Ureter (tissue), 1 donor: Measurements from ENCODE around the gene NAP1L4. TPM values are rescaled to one million over a fixed set of nuclear protein-coding genes. Genes with fewer than 3 reads are reported as not detected.

ENCODE experiments used
- DNase-seq: peaks from one replicate; pipeline ENCODE4 v3.0.0-alpha.2; 2020; ENCODE audit warnings: low spot score
- total RNA-seq: library from RNA; stranded (reverse); gene quantifications from one replicate; pipeline ENCODE4 v1.2.4, GENCODE V29; 2023
- donor health status: DM: yes; HTN: yes; CAD: no.

Gene NAP1L4
- 189 TPM for total RNA-seq

DNA sequence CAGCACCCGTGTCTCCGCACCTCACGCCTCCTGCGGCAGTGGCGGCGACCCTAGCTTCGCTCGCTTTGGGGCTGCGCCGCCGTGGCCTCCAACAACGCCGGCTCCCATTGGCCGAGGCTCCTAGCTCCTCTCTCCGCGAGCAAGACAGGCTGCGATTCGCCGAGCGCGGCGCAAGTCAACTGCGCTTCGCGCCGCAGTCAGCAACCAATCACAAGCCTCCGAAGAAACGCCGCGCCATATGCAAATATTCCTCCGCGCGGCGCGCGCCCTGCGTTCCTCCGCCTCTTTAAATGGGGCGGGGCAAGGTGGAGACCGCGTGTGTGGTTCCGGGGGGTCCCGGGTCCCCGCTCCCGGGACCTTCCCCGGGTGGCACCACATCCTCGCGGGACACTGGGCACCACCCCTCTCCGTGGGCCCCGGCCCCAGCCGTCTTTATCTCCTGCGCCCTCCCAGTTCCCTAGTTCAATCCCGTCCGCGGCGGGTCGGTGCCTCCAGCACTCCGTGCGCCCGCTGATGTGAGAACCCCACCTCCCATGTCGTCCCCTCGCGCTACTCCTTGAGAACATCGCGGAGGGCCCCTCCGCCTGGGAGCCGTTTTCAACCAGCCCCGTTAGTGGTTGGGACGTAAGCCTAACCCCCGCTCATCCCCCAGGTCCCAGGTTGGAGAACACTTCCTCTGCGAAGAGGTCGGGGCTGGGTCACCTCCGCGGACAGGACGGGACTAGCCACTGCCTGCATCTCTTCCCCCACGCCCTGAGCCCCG lies at the start of gene NAP1L4:
Gene NAP1L4 (minus strand): TSS at position 96 of the 763 bp plus-strand sequence. CDS start 13,109 bp downstream, outside the sequence.
- DNase-seq = peak; percentile 97

DNA sequence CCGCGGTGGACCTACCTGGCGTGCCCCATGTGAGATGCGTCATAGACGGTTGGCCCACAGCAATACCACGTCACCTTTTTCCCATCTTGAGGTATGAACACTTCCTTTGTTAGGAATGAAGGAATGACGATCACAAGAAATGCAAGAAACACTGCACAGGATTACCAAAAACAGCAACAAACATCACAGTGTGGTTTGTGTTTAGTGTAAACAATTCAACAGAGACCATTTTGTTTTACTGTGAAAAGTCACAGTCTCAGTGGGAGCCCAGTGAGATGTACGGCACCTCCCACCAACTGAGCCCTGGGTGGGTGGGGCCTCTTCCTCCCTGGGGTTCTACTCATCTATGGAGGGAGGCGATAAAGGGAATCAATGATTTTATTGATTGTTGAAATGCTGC lies 48.8 kb upstream of the NAP1L4 start:
- DNase-seq = no peak

- no peak for DNase-seq
Measured at GRCh38 chr11:3037945-3038271, 45.8 kb upstream of the NAP1L4 start.

DNA sequence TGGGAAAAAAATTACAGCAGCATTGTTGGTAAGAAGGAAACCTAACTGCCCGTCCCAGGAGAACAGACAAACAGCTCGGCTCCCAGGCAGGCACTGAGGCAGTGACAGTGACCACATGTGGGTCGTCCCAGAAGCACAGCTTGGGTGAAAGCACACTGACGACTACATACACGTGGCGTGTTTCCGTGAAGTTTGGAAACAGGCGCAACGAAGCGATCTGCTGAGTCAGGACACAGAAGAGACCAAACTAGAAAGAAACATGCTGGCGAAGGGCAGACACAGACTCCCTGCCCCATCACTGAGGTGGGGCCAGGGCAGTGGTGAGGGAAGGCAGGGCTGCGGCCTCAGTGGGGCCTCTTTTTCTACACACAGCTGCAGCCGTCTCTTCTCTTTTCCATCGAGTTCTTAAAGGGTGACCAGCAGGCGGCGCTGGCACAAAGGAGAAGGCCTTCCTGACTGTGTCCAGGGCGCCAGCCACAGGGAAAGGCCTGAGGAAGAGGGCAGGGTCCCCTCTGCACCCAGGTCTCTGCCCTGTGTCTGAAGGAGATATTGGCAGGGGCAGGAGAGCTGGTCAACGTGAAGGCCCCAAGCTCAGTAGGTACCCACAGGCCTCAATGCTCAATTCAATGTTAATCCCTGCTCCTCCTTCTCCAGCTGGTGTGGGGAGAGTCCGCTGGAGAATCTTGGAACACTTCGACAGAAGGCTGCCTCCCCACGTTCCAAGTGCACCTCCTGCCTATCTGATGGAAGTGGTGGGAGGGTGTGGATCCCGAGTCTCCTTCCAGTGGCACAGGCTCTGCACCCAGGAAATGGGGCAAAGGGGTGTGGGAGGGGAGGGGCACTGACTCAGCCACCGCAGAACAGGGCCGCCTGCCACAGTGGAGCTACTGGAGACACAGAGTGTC lies 45.2 kb upstream of the NAP1L4 start:
- DNase-seq = peak; percentile 78

DNA sequence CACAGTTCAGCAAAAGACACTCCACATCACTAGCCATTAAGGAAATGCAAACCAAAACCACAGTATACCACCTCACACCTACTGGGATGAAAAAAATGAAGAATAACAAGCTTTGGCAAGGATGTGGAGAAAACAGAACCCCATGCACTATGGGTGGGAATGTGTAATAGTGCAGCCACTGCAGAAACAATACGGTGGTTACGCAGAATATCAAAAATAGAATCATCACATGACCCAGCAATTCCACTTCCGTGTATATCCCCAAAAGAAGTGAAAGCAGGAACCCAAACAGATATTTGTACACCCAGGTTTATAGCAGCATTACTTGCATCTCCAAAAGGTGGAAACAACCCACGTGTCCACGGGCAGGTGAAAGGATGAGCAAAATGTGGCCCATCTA lies 44.3 kb upstream of the NAP1L4 start:
- no peak for DNase-seq

- no peak for DNase-seq
Measured at GRCh38 chr11:3035333-3035732, 43.2 kb upstream of the NAP1L4 start.

- no peak for DNase-seq
Measured at GRCh38 chr11:3030289-3031070, 38.4 kb upstream of the NAP1L4 start.

DNA sequence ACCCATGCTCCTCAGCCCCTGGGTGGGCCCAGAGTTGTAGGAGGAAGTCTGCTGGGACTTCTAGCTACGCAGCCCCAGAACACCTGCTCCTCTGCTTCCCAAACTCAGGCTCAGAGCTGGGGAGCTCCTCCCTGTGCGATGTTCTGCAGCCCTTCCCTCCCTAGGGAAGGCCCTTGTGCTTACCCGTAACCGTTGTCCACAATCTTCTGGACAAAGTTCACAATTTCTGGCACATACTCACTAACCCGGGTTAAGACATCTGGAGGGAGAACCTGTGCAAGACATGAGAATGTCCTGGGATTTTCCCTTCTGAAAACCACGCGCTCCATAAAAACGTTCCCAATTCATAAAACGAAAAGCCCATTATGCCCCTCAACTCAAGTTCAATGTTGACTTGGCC lies 36.7 kb upstream of the NAP1L4 start:
- DNase-seq = no peak

- no peak for DNase-seq
Measured at GRCh38 chr11:3026803-3027202, 34.7 kb upstream of the NAP1L4 start.

DNA sequence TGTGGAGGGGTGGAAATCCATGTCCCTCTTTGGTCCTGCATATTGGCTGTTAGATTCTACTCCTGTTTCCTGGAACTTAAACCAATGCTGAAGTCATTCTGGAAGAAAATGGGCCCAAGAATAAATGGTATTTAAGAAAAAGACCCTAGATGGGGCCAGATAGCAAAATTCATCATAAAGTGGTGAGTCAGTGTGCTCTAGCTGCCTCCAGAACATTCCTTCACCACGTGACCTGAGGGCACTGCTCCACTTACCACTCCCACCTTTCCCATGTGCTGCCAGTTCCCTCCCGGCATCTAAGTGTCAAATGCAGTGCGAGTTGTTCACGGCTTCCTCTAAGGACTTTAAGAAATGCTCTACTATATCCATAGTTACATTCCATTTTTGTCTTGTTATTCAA lies 30.9 kb upstream of the NAP1L4 start:
- DNase-seq = no peak

DNA sequence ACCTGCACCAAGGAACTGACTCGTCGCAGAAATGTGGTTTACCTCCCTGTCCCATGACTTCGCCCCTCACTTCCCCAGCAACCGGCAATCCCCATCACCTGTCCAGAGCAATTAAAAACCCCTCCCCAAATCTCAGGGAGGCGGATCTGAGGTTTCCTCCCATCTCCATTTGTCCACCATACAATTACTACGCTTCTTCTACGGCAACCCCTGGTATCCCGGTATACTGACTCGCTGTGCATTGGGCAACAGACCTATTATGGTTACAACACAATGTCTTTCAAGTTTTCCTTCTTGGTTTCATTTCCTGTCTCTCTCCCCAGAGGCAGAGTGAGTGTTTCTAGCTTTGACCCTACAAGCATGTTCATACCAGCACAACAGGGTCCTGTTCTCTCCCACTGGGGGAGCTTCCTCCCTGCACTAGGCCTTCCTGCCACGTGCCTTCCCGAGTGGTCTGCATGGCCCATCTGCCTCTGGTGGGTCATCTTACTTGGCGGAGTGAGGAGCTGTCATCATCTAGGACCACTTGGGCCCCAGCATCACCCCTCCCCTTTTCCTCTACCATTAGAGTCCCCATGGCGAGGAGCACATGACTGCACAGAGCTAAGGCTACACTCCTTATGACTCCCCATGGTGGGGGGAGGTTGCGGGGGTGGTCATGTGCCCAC lies 30.3 kb upstream of the NAP1L4 start:
- DNase-seq = no peak

DNA sequence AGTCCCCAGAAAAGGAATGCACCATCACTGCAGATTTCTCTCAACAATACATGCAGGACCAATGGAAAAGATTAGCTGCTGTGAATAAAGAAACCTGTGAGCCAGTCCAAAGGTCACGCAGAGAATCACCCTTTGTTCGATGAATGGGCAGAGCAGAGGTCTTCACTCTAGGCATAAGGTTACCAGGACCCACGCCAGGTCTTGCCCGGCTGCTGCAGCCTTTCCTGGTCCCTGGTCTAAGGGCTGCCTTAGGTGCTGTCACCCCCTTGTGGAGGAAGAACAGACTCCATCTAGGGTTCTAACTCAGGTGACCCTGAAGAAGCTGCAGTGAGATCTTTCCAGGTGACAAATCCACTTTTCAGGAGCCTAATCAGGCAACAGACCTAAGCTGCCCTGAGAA lies 29.0 kb upstream of the NAP1L4 start:
- DNase-seq = no peak

- no peak for DNase-seq
Measured at GRCh38 chr11:3020011-3020410, 27.9 kb upstream of the NAP1L4 start.

DNA sequence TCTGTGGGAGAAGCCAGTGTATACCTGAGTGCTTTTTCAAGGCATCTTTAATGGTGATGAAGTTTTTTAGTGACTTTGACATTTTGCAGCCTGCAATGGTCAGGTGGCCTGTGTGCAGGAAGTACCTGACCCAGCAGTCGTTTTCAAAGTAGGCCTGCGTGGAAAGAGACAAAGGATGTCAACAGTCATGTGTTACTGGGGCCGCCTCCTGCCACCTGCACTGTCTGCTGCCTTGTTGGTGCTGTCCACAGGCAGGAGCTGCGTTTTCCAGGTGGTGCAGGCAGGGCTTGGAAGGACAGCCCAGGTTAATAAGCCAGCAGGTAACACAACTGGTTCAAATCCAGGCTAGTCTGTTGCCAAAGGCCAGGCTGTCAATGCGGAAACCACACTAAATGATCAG lies 26.5 kb upstream of the NAP1L4 start:
- DNase-seq = no peak

GRCh38 chr11:3016861-3017260 lies 24.7 kb upstream of the NAP1L4 start:
- DNase-seq = no peak

DNA sequence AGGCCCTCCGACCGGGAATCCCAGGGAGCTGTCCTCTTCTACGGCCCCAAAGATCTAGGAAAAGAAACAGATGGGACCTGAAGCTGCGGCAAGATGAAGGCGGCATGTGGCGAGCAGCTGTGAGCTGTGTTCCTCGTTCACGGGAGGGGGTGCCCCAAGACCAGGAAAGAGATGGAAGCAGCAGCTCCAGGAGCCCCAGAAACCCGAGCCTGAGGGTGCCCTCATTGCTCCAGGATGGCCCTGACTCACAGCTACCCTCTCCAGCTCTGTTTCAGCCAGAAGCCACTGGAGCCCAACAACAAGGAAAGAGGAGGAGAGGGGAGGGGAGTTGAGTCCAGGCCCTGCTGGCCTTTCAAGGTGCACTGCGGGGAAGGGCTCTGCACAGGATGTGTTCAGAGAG lies 23.7 kb upstream of the NAP1L4 start:
- no peak for DNase-seq

GRCh38 chr11:3014943-3015342 lies 22.8 kb upstream of the NAP1L4 start:
- DNase-seq = no peak

DNA sequence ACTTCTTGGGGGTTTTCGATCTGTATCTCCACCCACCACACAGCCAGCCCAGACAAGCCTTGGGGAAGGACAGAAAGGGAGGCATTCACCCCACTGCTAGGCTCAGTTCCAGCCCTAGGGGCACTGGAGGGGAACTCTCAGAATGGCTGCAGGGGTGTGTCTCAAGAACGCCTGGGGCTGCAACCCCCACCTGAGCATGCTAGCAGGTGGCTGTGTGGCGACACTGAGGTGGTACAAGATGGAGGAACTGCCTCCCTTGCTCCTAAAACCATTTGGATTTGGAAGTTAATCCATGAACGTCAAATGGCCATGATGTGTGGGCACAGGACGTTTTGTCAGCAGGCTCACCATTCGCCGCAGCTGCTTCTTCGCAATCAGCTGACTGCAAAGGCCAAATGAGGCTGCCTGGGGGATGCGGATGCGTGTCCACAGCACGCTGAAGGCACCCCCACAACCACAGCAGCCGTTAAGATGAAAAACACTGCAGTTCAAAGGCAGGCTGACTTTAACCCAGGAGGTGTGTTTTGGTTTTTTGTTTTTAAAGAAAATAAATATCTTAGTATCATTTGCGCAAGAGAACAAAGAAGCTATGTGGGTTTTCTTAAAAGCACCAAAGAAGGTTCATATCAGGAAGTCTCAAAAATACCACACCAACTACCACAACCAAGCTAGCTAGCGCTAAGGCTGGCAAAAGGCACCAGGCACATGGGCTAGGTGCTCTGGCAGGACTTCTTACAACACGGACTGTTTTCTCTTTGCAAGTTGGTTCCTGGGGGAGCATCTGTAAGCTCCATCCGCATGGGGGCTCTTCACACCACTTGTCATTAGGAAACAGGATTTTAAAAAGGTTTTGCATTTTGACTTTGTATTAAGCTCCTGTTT lies 22.2 kb upstream of the NAP1L4 start:
- DNase-seq = peak; percentile 57

DNA sequence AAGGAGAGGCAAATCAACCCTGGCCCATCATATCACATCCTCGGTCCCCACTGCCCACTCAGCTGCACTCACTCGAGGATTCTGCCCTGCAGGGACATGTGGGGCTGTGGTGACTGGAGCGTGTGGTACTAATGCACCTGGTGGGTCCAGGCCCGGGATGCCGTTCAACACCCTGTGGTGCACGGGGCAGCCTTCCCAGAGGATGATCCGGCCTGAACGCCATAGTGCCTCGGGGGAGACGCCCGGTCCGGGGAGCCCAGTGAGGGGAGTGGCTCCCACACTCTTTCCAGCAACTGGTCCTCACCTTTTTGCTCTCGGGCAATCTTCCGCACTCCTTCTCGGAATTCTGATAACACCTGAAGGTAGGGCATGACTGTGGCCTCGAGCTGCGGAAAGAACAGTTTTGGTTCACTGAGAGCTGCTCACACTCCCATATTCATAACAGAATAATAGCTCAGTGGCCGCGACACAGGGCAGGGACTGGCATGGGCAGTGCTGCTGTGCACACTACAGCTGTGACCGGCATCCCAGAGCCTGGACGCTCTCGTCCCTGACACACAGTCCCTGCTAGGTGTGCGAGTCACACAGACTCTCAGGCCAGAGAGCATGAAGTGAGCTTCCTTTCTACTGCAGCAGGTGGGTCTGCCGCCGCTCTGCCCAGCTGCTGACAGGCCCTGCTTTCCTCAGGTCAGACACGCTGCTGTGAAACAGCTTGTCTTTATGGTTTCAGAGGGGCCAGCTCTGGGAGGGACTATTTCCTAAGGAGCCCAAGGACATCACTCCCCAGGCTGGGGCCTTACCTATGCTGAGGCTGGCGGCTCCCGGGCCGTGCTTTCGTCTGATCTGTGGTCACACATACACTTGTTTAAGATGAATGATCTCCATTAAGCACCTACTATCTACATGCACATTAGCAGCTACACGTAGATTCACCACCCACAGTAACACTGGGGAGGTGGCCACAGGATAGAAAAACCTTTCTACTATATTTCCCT lies 20.1 kb upstream of the NAP1L4 start:
- DNase-seq = no peak
